Gastroesophageal sphincter (tissue), 3 donors: ENCODE results near the gene NINL.

ENCODE experiments used
- CTCF ChIP-seq, 4 experiments: fragments of 200-600 bp in 2 of 4; fragments of 450-650 bp in 2 of 4; sonication (generic) in 1 of 4; IDR thresholded peaks; one replicate each; pipeline ENCODE4 v1.5.1; 2017 to 2019; ENCODE audit warnings: antibody characterized with exemption in 4 of 4, mild to moderate bottlenecking in 2 of 4, moderate library complexity in 2 of 4
- EP300 ChIP-seq: sonication (generic); formaldehyde crosslinking; IDR thresholded peaks from one replicate; pipeline ENCODE4 v1.6.1; 2017; ENCODE audit warnings: antibody characterized with exemption, mild to moderate bottlenecking
- POLR2A ChIP-seq, 2 donors: fragments of 450-650 bp; IDR thresholded peaks; one replicate each; pipeline ENCODE4 v1.6.1; 2017; ENCODE audit warnings: antibody characterized with exemption in 2 of 2, mild to moderate bottlenecking in 2 of 2, moderate library complexity in 1 of 2
- POLR2AphosphoS5 ChIP-seq: sonication (generic); formaldehyde crosslinking; IDR thresholded peaks from one replicate; pipeline ENCODE4 v1.6.1; 2017; ENCODE audit warnings: antibody characterized with exemption

- TF ChIP-seq POLR2A (IDR thresholded peaks at IDR 0.05) (no peak), EP300 (no peak), CTCF (IDR thresholded peaks at IDR 0.05) (no peak), POLR2AphosphoS5 (no peak)
These were observed 41.0 kb downstream of the NINL start for GRCh38 chr20:25544311-25544710.
